Measurements from ENCODE around the gene VAV2. TPM values are rescaled to one million over a fixed set of nuclear protein-coding genes. Genes with fewer than 3 reads are reported as not detected.

Gene VAV2
- total RNA-seq, 4 donors from 2014 or later: 4.7 to 42.2 (median 15.8) TPM

DNA sequence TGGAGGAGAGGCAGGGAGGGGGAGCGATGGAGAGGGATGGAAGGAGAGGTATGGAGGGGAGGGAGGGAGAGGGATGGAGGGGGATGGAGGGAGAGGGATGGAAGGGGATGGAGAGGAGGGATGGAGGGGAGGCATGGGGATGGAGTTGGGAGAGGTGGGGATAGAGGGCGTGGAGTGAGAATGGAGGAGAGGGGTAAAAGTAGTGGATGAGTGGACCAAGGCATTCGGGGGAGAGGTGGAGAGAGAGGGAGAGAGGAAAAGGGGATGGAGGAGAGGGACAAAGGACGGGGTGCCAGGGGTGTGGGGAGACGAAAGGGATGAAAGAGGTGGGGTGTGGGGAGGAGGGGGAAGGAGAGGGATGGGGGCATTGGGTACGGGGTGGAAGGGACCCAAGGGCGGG lies 100.4 kb downstream of the VAV2 start:
- TF ChIP-seq, protein P1, sequence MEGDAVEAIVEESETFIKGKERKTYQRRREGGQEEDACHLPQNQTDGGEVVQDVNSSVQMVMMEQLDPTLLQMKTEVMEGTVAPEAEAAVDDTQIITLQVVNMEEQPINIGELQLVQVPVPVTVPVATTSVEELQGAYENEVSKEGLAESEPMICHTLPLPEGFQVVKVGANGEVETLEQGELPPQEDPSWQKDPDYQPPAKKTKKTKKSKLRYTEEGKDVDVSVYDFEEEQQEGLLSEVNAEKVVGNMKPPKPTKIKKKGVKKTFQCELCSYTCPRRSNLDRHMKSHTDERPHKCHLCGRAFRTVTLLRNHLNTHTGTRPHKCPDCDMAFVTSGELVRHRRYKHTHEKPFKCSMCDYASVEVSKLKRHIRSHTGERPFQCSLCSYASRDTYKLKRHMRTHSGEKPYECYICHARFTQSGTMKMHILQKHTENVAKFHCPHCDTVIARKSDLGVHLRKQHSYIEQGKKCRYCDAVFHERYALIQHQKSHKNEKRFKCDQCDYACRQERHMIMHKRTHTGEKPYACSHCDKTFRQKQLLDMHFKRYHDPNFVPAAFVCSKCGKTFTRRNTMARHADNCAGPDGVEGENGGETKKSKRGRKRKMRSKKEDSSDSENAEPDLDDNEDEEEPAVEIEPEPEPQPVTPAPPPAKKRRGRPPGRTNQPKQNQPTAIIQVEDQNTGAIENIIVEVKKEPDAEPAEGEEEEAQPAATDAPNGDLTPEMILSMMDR (IDR thresholded peaks at IDR 0.05): no peak
- TF ChIP-seq POLR2A (IDR thresholded peaks at IDR 0.05): no peak
- intact Hi-C loops (cut with DNase I; ENCODE audit: low total_unique reads): no loop called here
- Histone ChIP-seq H3K27ac (no peak overlapping the region), H3K9me3 (no peaks in the 10 kb centered on the region), H3K27me3 (no peaks in the 10 kb centered on the region), H3K4me1 (no peaks in the 10 kb centered on the region), H3K4me3 (no peak overlapping the region), H3K36me3 (no peaks in the 10 kb centered on the region)
- DNase-seq: no peak

DNA sequence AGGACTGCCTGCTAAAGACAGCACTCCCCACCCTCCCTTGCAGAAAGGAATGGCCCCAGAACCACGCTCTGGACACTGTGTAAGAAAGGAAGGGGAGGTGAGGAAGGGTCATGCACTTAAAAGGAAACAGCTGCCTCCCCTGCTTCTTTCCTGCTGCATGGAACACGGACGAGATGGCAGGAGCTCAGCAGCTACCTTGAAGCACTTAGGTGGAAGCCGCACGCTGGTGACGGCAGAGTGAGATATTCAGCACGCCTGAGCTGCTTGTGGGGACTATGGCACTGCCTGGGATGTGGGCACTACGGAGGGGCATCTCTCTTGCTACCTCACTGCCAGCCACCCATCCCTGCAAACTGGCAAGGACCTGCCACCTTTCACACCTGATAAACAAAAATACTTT lies 101.5 kb downstream of the VAV2 start:
- H3K36me3 ChIP-seq: no peaks in the 10 kb centered on the region
- no peak overlapping the region for H3K4me3 ChIP-seq
- H3K27me3 ChIP-seq: no peaks in the 10 kb centered on the region
- H3K9me3 ChIP-seq: no peaks in the 10 kb centered on the region
- no peak for DNase-seq
- intact Hi-C loops (cut with DNase I; ENCODE audit: low total_unique reads): no loop called here
- H3K27ac ChIP-seq: no peak overlapping the region
- TF ChIP-seq, protein P1 (IDR thresholded peaks at IDR 0.05): no peak
- TF ChIP-seq POLR2A (IDR thresholded peaks at IDR 0.05): no peak
- H3K4me1 ChIP-seq: no peaks in the 10 kb centered on the region

DNA sequence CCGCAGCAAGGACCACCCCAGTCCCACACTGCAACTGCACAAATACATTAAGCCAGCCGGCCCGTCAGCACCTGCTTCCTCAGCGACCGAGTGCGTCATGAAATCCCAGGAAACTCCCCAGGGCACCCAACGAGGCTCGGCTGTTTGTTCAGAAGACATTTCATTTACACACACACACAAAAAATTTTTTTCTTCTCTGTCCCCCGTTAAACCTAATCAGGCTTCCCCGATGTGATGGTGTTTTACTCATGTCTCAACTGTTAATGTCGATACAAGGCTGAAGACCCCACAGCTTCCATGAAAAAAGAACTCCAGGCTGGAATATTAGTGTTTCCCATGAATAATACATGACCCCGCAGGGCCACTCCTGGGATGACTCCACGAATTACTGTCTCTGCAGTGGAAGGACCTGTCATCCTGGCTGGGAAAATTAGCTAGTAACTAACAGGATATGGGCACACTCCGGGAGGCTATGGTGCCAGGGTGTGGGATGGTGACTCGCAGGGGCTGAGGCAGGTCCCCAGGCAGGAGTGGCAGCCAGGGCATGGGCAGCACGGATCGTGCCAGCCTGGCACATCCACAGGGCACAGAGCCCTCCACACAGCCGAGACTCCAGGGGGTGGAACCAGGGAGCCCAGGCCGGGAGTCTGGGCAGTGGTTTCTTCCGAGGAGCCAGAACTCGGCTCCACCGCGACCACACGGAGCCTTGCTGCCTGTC lies 102.4 kb downstream of the VAV2 start:
- TF ChIP-seq POLR2A (IDR thresholded peaks at IDR 0.05): no peak
- TF ChIP-seq, protein P1 (IDR thresholded peaks at IDR 0.05): no peak
- intact Hi-C loops (cut with DNase I; ENCODE audit: low total_unique reads): no loop called here
- Histone ChIP-seq H3K4me1 (no peaks in the 10 kb centered on the region), H3K4me3 (no peak overlapping the region), H3K36me3 (no peaks in the 10 kb centered on the region), H3K9me3 (no peaks in the 10 kb centered on the region), H3K27ac (no peak overlapping the region), H3K27me3 (no peaks in the 10 kb centered on the region)
- no peak for DNase-seq

DNA sequence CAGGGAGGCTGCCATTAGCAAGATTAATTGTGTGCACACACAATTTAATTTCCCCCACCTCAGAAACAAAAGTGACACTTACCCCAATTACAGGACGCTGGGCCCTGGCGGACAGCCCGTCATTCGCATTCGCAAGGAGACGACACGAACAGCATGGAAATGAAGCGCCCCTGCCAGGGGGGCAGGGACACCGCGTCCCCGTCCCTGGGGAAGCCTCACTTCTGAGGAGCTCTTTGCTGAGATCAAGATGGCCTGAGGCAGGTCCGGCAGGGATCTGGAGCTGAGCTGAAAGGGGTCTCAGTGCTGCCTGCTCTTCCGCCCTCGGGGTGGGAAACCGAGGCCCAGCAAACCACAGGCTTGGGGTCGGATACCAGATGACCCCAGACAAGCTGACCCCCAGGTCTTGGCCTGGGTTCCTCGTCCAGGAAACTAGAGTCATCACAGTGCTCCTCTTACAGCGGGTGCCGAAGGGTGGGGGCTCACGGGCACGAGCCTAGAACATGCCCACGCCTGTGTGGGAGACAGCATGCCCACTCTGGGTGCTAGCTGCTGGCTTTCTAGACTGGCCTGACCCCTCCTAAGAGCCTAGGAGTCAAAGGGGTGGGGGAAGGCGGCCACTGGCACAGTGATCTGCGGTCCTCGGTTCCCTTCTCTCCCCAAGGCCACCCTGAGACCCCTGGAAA lies 103.2 kb downstream of the VAV2 start:
- DNase-seq: no peak
- Histone ChIP-seq H3K9me3 (no peaks in the 10 kb centered on the region), H3K36me3 (no peaks in the 10 kb centered on the region), H3K27me3 (no peaks in the 10 kb centered on the region), H3K27ac (no peak overlapping the region), H3K4me1 (no peaks in the 10 kb centered on the region), H3K4me3 (no peak overlapping the region)
- TF ChIP-seq, protein P1 (IDR thresholded peaks at IDR 0.05): no peak
- TF ChIP-seq POLR2A (IDR thresholded peaks at IDR 0.05): no peak
- intact Hi-C loops (cut with DNase I; ENCODE audit: low total_unique reads): no loop called here

DNA sequence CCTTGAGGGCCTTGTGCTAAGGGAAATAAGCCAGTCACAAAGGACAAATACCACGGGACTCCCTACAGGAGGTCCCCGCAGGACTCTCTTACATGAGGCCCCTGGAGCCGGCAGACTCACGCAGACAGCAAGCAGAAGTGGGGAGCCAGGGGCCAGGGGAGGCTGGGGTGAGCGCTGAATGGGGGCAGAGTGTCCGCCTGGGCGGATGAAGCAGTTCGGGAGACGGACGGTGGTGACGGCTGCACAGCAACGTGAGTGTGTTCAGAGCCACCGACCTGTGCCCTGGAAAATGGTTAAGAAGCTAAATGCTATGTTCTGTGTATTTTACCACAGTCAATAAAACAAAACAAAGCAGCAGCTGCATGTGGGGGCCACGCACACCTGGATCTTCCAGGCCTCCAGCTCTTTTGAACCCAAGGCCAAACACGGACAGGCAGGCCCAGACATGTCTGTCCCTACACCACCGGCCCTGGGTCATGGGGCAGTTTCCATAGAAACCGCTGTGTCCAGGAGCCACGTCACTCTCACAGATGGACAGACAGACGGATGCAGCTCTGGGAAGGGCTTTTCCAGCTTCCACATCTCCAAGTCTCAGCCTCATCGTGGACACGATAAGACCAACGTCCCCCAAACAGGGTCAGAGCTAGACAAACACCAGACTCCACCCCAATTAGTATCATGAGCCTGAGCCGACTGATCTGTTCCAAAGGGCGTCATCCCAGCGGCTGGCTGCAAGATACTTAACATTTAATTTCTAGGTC lies 103.9 kb downstream of the VAV2 start:
- H3K27me3 ChIP-seq: no peaks in the 10 kb centered on the region
- DNase-seq: no peak
- H3K27ac ChIP-seq: no peak overlapping the region
- H3K9me3 ChIP-seq: no peaks in the 10 kb centered on the region
- H3K4me3 ChIP-seq: no peak overlapping the region
- intact Hi-C loops (cut with DNase I; ENCODE audit: low total_unique reads): no loop called here
- no peaks in the 10 kb centered on the region for H3K36me3 ChIP-seq
- TF ChIP-seq POLR2A (IDR thresholded peaks at IDR 0.05): no peak
- TF ChIP-seq, protein P1 (IDR thresholded peaks at IDR 0.05): no peak
- H3K4me1 ChIP-seq: no peaks in the 10 kb centered on the region

Measured in uterus (tissue), 4 donors.